ENCODE results near the gene DTHD1. TPM values are rescaled to one million over a fixed set of nuclear protein-coding genes. Genes with fewer than 3 reads are reported as not detected.

Gene DTHD1
- polyA plus RNA-seq, 1 of the 3 experiments (the other 2 are of a cell fraction) = not detected

DNA sequence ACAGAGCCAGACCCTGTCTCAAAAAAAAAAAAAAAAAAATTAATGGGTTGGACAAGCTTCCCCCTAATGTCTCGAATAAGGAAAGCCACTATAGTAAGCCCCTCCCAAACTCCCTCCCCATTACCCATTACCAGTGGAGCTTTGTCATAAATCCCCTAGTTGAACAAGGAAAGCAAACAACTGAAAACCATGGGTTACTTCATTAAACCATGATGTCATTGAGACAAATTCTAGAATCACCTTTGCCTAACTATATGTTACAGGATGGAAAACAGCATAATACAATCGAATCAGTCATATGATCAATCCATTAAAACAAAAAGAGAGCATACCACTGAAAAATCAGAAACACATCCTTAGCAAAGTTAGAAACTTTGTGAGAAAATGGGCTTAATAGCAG, 45.3 kb upstream of the DTHD1 start (continued):
- TF ChIP-seq, protein P1, sequence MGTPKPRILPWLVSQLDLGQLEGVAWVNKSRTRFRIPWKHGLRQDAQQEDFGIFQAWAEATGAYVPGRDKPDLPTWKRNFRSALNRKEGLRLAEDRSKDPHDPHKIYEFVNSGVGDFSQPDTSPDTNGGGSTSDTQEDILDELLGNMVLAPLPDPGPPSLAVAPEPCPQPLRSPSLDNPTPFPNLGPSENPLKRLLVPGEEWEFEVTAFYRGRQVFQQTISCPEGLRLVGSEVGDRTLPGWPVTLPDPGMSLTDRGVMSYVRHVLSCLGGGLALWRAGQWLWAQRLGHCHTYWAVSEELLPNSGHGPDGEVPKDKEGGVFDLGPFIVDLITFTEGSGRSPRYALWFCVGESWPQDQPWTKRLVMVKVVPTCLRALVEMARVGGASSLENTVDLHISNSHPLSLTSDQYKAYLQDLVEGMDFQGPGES (IDR thresholded peaks at IDR 0.05; ENCODE audit: low read depth, low read length) = no peak
- TF ChIP-seq, protein P2, sequence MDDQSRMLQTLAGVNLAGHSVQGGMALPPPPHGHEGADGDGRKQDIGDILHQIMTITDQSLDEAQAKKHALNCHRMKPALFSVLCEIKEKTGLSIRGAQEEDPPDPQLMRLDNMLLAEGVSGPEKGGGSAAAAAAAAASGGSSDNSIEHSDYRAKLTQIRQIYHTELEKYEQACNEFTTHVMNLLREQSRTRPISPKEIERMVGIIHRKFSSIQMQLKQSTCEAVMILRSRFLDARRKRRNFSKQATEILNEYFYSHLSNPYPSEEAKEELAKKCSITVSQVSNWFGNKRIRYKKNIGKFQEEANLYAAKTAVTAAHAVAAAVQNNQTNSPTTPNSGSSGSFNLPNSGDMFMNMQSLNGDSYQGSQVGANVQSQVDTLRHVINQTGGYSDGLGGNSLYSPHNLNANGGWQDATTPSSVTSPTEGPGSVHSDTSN (IDR thresholded peaks at IDR 0.05) = no peak
- TF ChIP-seq EZH2phosphoT487 (IDR thresholded peaks at IDR 0.05; ENCODE audit: borderline replicate concordance, low read depth) (no peak), SMC3 (IDR thresholded peaks at IDR 0.05; ENCODE audit: low read depth, low read length) (no peak), CHD2 (IDR thresholded peaks at IDR 0.05; ENCODE audit: low read length, partially characterized antibody) (no peak), FOSL2 (IDR thresholded peaks at IDR 0.05; ENCODE audit: borderline replicate concordance, low read depth) (no peak)

DNA sequence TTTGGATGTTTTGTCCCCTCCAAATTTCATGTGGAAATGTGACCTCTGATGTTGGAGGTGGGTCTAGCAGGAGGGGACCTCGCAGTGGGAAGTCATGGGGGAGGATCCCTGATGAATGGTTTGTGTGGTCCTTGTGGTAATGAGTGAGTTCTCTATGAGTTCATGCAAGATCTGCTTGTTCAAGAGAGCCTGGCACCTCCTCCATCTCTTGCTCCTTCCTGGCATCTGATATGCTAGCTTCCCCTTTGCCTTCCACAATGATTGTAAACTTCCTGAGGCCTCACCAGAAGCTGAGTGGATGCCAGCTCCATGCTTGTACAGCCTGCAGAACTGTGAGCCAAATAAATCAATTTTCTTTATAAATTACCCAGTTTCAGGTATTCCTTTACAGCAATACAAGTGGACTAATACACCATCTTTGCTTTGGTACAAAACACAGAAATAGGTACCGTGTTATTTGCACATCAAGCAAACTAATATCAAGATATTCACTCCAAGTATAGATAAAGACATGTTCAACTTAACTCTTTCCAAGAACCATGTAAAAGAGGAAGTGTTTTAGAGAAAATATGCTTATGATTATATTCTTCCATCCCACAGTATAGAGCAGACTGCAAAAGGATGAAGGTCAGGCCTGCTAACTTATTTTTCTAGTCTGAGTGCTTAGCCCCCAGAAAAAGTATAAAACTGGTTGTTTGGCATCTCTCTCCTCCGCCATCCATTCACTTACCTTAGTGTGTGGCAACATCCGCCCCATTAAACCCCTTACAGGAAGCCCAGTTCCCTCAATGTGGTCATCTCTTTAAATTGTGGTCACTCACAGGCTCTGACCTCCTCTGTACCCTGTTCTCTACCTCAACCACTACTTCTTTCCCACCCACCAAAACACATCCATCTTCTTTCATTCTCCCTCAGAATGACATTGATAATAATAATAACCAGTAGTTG, 43.8 kb upstream of the DTHD1 start:
- POLR2A ChIA-PET = no interaction called here
- Histone ChIP-seq H3K79me2 (ENCODE audit: insufficient read depth) (no peaks in the 10 kb centered on the region), H3F3A (replicated peaks; ENCODE audit: insufficient read depth) (no peaks in the 10 kb centered on the region), H4K20me1 (ENCODE audit: insufficient read depth) (no peaks in the 10 kb centered on the region), H3K9me2 (no peaks in the 10 kb centered on the region), H3K4me3 (ENCODE audit: low read depth in 2 of 2, low read length in 1 of 2) (no peak overlapping the region), H3K27me3 (ENCODE audit: insufficient read depth) (no peaks in the 10 kb centered on the region; the same call in 1 of the 2 replicates), H3K4me2 (no peak overlapping the region), H3K9me3 (no peaks in the 10 kb centered on the region), H3K36me3 (replicated peaks in 1 of 2; ENCODE audit: control insufficient read depth in 1 of 2, insufficient read depth in 2 of 2, low read length in 1 of 2) (no peaks in the 10 kb centered on the region), H3K4me1 (ENCODE audit: control insufficient read depth in 1 of 2, insufficient read depth in 2 of 2, low read depth in 1 of 2, low read length in 1 of 2) (no peaks in the 10 kb centered on the region), H3K27ac (ENCODE audit: low read depth in 2 of 2, low read length in 1 of 2) (no peak overlapping the region), H2AFZ (ENCODE audit: low read depth) (no peak overlapping the region), H3K9ac (no peak overlapping the region)
- 5% methylated on average over 4 of the region's 4 CpGs for WGBS (ENCODE audit: low lambda C conversion rate)
- CTCF ChIA-PET = no interaction called here
- DNase-seq = no peak
- TF ChIP-seq FOXM1 (IDR thresholded peaks at IDR 0.05; ENCODE audit: low read depth) (no peak), FOSL2 (IDR thresholded peaks at IDR 0.05; ENCODE audit: borderline replicate concordance, low read depth) (no peak), CHD2 (IDR thresholded peaks at IDR 0.05; ENCODE audit: low read length, partially characterized antibody) (no peak), MEF2A (IDR thresholded peaks at IDR 0.05; ENCODE audit: borderline replicate concordance, low read depth) (no peak), TEAD4 (IDR thresholded peaks at IDR 0.05; ENCODE audit: borderline replicate concordance, insufficient read depth) (no peak), SMC3 (IDR thresholded peaks at IDR 0.05; ENCODE audit: low read depth, low read length) (no peak), TAF1 (IDR thresholded peaks at IDR 0.05; ENCODE audit: borderline replicate concordance, low read depth, low read length) (no peak), NFIC (IDR thresholded peaks at IDR 0.05; ENCODE audit: borderline replicate concordance) (no peak), JUND (IDR thresholded peaks at IDR 0.05) (no peak), GABPA (IDR thresholded peaks at IDR 0.05; ENCODE audit: low read depth) (no peak), RXRA (IDR thresholded peaks at IDR 0.05; ENCODE audit: borderline replicate concordance, low read depth) (no peak), POLR2AphosphoS5 (IDR thresholded peaks at IDR 0.05; ENCODE audit: low read depth, low read length) (no peak)
- TF ChIP-seq, protein P3, sequence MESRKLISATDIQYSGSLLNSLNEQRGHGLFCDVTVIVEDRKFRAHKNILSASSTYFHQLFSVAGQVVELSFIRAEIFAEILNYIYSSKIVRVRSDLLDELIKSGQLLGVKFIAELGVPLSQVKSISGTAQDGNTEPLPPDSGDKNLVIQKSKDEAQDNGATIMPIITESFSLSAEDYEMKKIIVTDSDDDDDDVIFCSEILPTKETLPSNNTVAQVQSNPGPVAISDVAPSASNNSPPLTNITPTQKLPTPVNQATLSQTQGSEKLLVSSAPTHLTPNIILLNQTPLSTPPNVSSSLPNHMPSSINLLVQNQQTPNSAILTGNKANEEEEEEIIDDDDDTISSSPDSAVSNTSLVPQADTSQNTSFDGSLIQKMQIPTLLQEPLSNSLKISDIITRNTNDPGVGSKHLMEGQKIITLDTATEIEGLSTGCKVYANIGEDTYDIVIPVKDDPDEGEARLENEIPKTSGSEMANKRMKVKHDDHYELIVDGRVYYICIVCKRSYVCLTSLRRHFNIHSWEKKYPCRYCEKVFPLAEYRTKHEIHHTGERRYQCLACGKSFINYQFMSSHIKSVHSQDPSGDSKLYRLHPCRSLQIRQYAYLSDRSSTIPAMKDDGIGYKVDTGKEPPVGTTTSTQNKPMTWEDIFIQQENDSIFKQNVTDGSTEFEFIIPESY (IDR thresholded peaks at IDR 0.05; ENCODE audit: borderline replicate concordance, low read depth) = no peak
- TF ChIP-seq, protein P4, sequence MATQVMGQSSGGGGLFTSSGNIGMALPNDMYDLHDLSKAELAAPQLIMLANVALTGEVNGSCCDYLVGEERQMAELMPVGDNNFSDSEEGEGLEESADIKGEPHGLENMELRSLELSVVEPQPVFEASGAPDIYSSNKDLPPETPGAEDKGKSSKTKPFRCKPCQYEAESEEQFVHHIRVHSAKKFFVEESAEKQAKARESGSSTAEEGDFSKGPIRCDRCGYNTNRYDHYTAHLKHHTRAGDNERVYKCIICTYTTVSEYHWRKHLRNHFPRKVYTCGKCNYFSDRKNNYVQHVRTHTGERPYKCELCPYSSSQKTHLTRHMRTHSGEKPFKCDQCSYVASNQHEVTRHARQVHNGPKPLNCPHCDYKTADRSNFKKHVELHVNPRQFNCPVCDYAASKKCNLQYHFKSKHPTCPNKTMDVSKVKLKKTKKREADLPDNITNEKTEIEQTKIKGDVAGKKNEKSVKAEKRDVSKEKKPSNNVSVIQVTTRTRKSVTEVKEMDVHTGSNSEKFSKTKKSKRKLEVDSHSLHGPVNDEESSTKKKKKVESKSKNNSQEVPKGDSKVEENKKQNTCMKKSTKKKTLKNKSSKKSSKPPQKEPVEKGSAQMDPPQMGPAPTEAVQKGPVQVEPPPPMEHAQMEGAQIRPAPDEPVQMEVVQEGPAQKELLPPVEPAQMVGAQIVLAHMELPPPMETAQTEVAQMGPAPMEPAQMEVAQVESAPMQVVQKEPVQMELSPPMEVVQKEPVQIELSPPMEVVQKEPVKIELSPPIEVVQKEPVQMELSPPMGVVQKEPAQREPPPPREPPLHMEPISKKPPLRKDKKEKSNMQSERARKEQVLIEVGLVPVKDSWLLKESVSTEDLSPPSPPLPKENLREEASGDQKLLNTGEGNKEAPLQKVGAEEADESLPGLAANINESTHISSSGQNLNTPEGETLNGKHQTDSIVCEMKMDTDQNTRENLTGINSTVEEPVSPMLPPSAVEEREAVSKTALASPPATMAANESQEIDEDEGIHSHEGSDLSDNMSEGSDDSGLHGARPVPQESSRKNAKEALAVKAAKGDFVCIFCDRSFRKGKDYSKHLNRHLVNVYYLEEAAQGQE (IDR thresholded peaks at IDR 0.05; ENCODE audit: low read depth, low read length) = no peak
- TF ChIP-seq, protein P5, sequence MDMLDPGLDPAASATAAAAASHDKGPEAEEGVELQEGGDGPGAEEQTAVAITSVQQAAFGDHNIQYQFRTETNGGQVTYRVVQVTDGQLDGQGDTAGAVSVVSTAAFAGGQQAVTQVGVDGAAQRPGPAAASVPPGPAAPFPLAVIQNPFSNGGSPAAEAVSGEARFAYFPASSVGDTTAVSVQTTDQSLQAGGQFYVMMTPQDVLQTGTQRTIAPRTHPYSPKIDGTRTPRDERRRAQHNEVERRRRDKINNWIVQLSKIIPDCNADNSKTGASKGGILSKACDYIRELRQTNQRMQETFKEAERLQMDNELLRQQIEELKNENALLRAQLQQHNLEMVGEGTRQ (IDR thresholded peaks at IDR 0.05; ENCODE audit: borderline replicate concordance, low read depth, low read length) = no peak

Data from SK-N-SH (cell line).